Coronary artery (tissue), 2 donors: ENCODE measurements around the gene OXSM.

Experiments
- DNase-seq: peaks from one replicate; pipeline ENCODE4 v3.0.0-alpha.2; 2017; ENCODE audit warnings: low spot score
- H3K27ac ChIP-seq, 2 donors: fragments of 200-600 bp; sonication (generic); one replicate each; pipeline ENCODE4 v1.5.1; 2016 to 2019
- H3K4me3 ChIP-seq: fragments of 200-600 bp; sonication (generic); 2 replicates; pipeline ENCODE4 v1.5.1; 2016; ENCODE audit warnings: mild to moderate bottlenecking, moderate library complexity
- CTCF ChIP-seq: fragments of 200-600 bp; sonication (generic); IDR thresholded peaks from one replicate; pipeline ENCODE4 v1.5.1; 2019; ENCODE audit warnings: antibody characterized with exemption

Gene OXSM

GRCh38 chr3:25820366-25820765, 30.5 kb downstream of the OXSM start:
- no peak for DNase-seq
- Histone ChIP-seq H3K27ac (no peak overlapping the region), H3K4me3 (no peak overlapping the region)
- TF ChIP-seq CTCF: no peak

GRCh38 chr3:25820816-25821486, 31.1 kb downstream of the OXSM start:
- Histone ChIP-seq H3K27ac (no peak overlapping the region), H3K4me3 (no peak overlapping the region)
- DNase-seq: no peak
- TF ChIP-seq CTCF: no peak

DNA sequence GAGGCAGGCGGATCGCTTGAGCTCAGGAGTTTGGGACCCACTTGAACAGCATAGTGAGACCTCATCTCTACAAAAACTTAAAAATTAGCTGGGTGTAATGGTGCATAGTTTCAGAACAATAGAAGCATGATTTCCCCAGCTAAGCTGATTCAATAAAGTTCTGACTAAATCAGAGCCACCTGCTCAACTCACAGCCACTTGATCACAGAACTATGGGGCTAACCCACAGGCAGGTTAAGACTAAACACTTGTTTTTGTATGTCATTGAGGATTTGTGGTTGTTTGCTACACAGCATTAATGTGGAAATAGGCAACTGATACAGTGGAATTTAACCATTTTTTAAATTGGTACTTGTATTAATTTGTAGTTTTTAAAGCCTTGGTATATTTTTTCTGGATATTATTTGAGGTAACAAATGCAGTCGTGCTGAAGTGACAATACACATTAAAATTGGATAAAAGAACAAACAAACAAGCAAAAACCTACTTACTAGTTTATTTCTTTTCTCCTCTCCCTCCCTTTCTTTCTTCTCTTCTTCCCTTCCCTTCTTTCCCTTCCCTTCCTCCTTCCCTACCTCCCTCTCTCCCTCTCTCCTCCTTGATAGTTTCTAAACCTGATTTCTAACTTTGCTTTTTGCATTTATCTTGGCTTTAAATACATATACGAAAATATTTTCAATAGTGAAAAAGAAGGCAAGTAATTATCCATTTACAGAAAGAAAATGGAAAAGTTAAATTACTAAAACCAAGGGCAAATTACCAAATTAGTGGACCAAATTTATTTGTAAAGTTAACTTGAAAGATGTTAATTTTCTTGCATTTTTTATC, 32.1 kb downstream of the OXSM start:
- TF ChIP-seq CTCF: no peak
- no peak for DNase-seq
- H3K27ac ChIP-seq: no peak overlapping the region
- H3K4me3 ChIP-seq: no peak overlapping the region

- no peak for TF ChIP-seq CTCF
- H3K4me3 ChIP-seq: no peak overlapping the region
- DNase-seq: no peak
- no peak overlapping the region for H3K27ac ChIP-seq
These were observed 33.4 kb downstream of the OXSM start for GRCh38 chr3:25823314-25823713.

DNA sequence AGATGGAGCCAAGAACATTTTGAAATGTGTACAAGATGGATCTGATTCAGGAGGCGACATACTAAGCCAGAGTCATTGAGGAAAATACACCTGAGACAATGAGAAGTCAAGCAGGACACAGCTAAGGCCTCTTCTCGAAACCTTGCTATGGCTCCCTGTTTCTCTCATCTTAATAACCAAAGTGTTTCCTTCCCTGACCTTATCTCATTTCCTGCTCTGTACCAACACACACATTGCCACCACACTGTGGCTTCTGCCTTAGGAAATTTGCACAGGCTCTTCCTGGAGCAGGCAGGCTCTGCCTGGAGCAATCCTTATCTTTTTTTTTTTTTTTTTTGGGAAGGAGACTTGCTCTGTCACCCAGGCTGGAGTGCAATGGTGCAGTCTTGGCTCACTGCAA, 36.6 kb downstream of the OXSM start:
- no peak for DNase-seq
- H3K27ac ChIP-seq: no peak overlapping the region
- no peak for TF ChIP-seq CTCF
- no peak overlapping the region for H3K4me3 ChIP-seq

- DNase-seq: no peak
- H3K27ac ChIP-seq: no peak overlapping the region
- no peak for TF ChIP-seq CTCF
- H3K4me3 ChIP-seq: no peak overlapping the region
These were observed 40.7 kb downstream of the OXSM start for GRCh38 chr3:25830373-25831280.
